Measurements from ENCODE around the gene TRIM33. TPM values are rescaled to one million over a fixed set of nuclear protein-coding genes. Genes with fewer than 3 reads are reported as not detected.

The TRIM33 gene
- total and polyA plus RNA-seq, 2 of the 13 experiments (the other 11 are each of a cell fraction or from before 2014, with no cell fraction given): 35.5 to 42.2 TPM

- TF ChIP-seq ZNF740 (CRISPR knock-in tag; IDR thresholded peaks at IDR 0.05) (0 out of 2 replicates have a peak, but pooled peaks have one; percentile 36), ATF3 (CRISPR knock-in tag; IDR thresholded peaks at IDR 0.05) (0 out of 2 replicates have a peak, but pooled peaks have one; percentile 18), MAX (IDR thresholded peaks at IDR 0.05) (0 out of 2 replicates have a peak, but pooled peaks have one; percentile 10), ARID2 (CRISPR knock-in tag; IDR thresholded peaks at IDR 0.05; ENCODE audit: borderline replicate concordance) (no peak), AGO2 (optimal IDR thresholded peaks at IDR 0.05; ENCODE audit: low read depth, low read length) (peak; percentile 81), ZNF639 (CRISPR knock-in tag; conservative IDR thresholded peaks at IDR 0.05) (no peak), ZGPAT (CRISPR knock-in tag; IDR thresholded peaks at IDR 0.05) (0 out of 2 replicates have a peak, but pooled peaks have one; percentile 15), NFE2L2 (IDR thresholded peaks at IDR 0.05; ENCODE audit: low read length) (no peak), ZNF572 (CRISPR knock-in tag; IDR thresholded peaks at IDR 0.05) (0 out of 2 replicates have a peak, but pooled peaks have one; percentile 45), ZNF263 (CRISPR knock-in tag; IDR thresholded peaks at IDR 0.05) (peak; percentile 17; the same call in 1 of the 2 replicates), ZHX1 (CRISPR knock-in tag; IDR thresholded peaks at IDR 0.05; ENCODE audit: low read depth) (no peak), ZMYM4 (CRISPR knock-in tag; IDR thresholded peaks at IDR 0.05) (0 out of 2 replicates have a peak, but pooled peaks have one; percentile 22), RBAK (CRISPR knock-in tag; IDR thresholded peaks at IDR 0.05) (no peak), PHF21A (CRISPR knock-in tag; IDR thresholded peaks at IDR 0.05) (peak; percentile 30; the same call in 1 of the 2 replicates), ZNF597 (CRISPR knock-in tag; IDR thresholded peaks at IDR 0.05) (no peak), KLF13 (CRISPR knock-in tag; IDR thresholded peaks at IDR 0.05) (peak; percentile 60; the same call in 1 of the 2 replicates), ZNF552 (CRISPR knock-in tag; IDR thresholded peaks at IDR 0.05; ENCODE audit: borderline replicate concordance) (0 out of 2 replicates have a peak, but pooled peaks have one; percentile 43), SAP130 (CRISPR knock-in tag; IDR thresholded peaks at IDR 0.05; ENCODE audit: low read depth) (peak; percentile 37; the same call in 1 of the 2 replicates)
These were observed 550 bp downstream of the TRIM33 start (continued) for GRCh38 chr1:114510274-114511031.
